ENCODE results near the gene KLHL12. TPM values are rescaled to one million over a fixed set of nuclear protein-coding genes. Genes with fewer than 3 reads are reported as not detected.

Gene KLHL12
- total RNA-seq, 2 donors from 2014 or later: 28.7 to 29.6 TPM

GRCh38 chr1:202888221-202888530 is 38.9 kb downstream of the KLHL12 start:
- no peak for DNase-seq
- TF ChIP-seq, protein P1, sequence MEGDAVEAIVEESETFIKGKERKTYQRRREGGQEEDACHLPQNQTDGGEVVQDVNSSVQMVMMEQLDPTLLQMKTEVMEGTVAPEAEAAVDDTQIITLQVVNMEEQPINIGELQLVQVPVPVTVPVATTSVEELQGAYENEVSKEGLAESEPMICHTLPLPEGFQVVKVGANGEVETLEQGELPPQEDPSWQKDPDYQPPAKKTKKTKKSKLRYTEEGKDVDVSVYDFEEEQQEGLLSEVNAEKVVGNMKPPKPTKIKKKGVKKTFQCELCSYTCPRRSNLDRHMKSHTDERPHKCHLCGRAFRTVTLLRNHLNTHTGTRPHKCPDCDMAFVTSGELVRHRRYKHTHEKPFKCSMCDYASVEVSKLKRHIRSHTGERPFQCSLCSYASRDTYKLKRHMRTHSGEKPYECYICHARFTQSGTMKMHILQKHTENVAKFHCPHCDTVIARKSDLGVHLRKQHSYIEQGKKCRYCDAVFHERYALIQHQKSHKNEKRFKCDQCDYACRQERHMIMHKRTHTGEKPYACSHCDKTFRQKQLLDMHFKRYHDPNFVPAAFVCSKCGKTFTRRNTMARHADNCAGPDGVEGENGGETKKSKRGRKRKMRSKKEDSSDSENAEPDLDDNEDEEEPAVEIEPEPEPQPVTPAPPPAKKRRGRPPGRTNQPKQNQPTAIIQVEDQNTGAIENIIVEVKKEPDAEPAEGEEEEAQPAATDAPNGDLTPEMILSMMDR (IDR thresholded peaks at IDR 0.05): no peak
- Histone ChIP-seq H3K36me3 (no peaks in the 10 kb centered on the region), H3K4me1 (no peaks in the 10 kb centered on the region), H3K27me3 (no peaks in the 10 kb centered on the region), H3K27ac (peak overlapping the region; percentile 99), H3K9me3 (no peaks in the 10 kb centered on the region), H3K9ac (ENCODE audit: low read depth in 2 of 2, low read length in 2 of 2) (peak overlapping the region; percentile 58 to 84), H3K4me3 (peak overlapping the region; percentile 85)
- intact Hi-C loops (cut with DNase I): no loop called here

DNA sequence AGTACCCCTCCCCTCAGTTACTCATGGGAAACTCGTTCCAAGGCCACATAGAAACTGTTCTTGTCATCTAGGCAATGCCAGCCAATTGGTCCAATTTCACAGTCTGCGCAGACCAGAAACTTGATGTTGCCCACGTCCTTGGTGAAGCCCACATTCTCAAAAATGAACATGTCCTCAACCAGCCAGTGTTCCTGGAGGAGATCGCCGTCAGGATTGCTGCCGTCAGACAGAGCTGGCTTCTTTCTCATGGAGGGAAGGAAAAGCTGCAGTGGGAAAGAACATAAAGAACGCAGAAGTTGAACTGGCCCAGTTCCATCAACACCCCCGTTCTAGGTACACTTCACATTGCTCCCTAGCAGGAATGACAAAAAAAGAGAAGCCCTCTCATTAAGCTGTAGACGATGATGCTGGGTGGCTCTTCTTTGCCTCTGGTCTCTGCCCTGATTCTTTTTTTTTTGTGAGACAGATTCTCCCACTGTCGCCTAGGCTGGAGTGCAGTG is 46.0 kb downstream of the KLHL12 start:
- no peak overlapping the region for H3K9ac ChIP-seq (ENCODE audit: low read depth in 2 of 2, low read length in 2 of 2)
- H3K4me3 ChIP-seq: no peak overlapping the region
- H3K4me1 ChIP-seq: no peaks in the 10 kb centered on the region
- TF ChIP-seq, protein P1 (IDR thresholded peaks at IDR 0.05): no peak
- H3K36me3 ChIP-seq: no peaks in the 10 kb centered on the region
- H3K9me3 ChIP-seq: no peaks in the 10 kb centered on the region
- DNase-seq: no peak
- no peak overlapping the region for H3K27ac ChIP-seq
- intact Hi-C loops (cut with DNase I): no loop called here
- no peaks in the 10 kb centered on the region for H3K27me3 ChIP-seq

DNA sequence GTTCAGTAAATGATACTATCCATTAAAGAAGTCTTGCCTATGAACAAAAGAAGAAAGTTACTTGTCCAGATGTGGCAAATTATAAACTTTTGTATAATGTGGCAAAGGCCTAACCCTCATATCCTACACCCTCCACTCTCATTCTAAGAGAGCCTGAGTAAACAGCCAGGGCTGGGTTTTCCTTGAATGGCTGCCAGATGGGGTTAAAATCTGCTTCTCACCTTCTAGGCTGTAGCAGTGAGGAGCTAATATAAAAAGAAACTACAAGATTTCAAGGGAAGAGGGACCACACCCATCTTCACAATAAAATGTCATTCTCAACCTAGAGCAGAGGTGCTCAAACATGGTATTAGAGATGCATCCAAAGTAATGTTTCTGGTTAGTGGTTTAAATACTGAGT is 47.0 kb downstream of the KLHL12 start:
- Histone ChIP-seq H3K9ac (ENCODE audit: low read depth in 2 of 2, low read length in 2 of 2) (no peak overlapping the region), H3K27ac (no peak overlapping the region), H3K9me3 (no peaks in the 10 kb centered on the region), H3K4me3 (no peak overlapping the region), H3K4me1 (no peaks in the 10 kb centered on the region), H3K27me3 (no peaks in the 10 kb centered on the region), H3K36me3 (no peaks in the 10 kb centered on the region)
- DNase-seq: peak; percentile 56
- intact Hi-C loops (cut with DNase I): no loop called here
- TF ChIP-seq, protein P1 (IDR thresholded peaks at IDR 0.05): no peak

DNA sequence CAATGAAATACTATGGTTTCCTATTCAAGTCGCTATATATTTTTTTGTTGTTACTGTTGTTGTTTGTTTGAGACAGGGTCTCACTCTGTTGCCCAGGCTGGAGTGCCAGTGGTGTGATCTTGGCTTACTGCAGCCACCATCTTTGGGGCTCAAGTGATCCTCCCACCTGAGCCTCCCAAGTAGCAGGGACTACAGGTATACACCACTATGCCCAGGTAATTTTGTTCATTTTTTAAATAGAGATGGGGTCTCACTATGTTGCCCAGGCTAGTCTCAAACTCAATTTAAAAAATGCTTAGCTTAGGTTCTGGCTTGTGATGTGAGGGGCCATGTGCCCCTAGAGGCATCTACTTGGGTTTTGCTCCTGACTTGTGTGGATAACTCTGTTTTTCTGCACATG is 47.9 kb downstream of the KLHL12 start:
- no peak for DNase-seq
- Histone ChIP-seq H3K36me3 (no peaks in the 10 kb centered on the region), H3K4me1 (no peaks in the 10 kb centered on the region), H3K9me3 (no peaks in the 10 kb centered on the region), H3K27me3 (no peaks in the 10 kb centered on the region), H3K27ac (no peak overlapping the region), H3K4me3 (no peak overlapping the region), H3K9ac (ENCODE audit: low read depth in 2 of 2, low read length in 2 of 2) (no peak overlapping the region)
- intact Hi-C loops (cut with DNase I): no loop called here
- TF ChIP-seq, protein P1 (IDR thresholded peaks at IDR 0.05): no peak

- Histone ChIP-seq H3K9ac (ENCODE audit: low read depth in 2 of 2, low read length in 2 of 2) (no peak overlapping the region), H3K36me3 (no peaks in the 10 kb centered on the region), H3K9me3 (no peaks in the 10 kb centered on the region), H3K27me3 (no peaks in the 10 kb centered on the region), H3K4me1 (no peaks in the 10 kb centered on the region), H3K27ac (no peak overlapping the region), H3K4me3 (no peak overlapping the region)
- DNase-seq: no peak
- TF ChIP-seq, protein P1 (IDR thresholded peaks at IDR 0.05): no peak
- intact Hi-C loops (cut with DNase I): no loop called here
Measured at GRCh38 chr1:202873026-202873425, 54.0 kb downstream of the KLHL12 start.

GRCh38 chr1:202871367-202871766 is 55.7 kb downstream of the KLHL12 start:
- H3K36me3 ChIP-seq: no peaks in the 10 kb centered on the region
- DNase-seq: no peak
- no peaks in the 10 kb centered on the region for H3K4me1 ChIP-seq
- H3K9ac ChIP-seq (ENCODE audit: low read depth in 2 of 2, low read length in 2 of 2): no peak overlapping the region
- H3K27ac ChIP-seq: no peak overlapping the region
- TF ChIP-seq, protein P1 (IDR thresholded peaks at IDR 0.05): no peak
- no peaks in the 10 kb centered on the region for H3K27me3 ChIP-seq
- no peak overlapping the region for H3K4me3 ChIP-seq
- no peaks in the 10 kb centered on the region for H3K9me3 ChIP-seq
- intact Hi-C loops (cut with DNase I): no loop called here
